Measurements from ENCODE around the gene ORAI2. TPM values are rescaled to one million over a fixed set of nuclear protein-coding genes. Genes with fewer than 3 reads are reported as not detected.

Gene ORAI2
- total RNA-seq (2012; rRNA removed) = 30.7 and 34.3 TPM in 2 replicates

DNA sequence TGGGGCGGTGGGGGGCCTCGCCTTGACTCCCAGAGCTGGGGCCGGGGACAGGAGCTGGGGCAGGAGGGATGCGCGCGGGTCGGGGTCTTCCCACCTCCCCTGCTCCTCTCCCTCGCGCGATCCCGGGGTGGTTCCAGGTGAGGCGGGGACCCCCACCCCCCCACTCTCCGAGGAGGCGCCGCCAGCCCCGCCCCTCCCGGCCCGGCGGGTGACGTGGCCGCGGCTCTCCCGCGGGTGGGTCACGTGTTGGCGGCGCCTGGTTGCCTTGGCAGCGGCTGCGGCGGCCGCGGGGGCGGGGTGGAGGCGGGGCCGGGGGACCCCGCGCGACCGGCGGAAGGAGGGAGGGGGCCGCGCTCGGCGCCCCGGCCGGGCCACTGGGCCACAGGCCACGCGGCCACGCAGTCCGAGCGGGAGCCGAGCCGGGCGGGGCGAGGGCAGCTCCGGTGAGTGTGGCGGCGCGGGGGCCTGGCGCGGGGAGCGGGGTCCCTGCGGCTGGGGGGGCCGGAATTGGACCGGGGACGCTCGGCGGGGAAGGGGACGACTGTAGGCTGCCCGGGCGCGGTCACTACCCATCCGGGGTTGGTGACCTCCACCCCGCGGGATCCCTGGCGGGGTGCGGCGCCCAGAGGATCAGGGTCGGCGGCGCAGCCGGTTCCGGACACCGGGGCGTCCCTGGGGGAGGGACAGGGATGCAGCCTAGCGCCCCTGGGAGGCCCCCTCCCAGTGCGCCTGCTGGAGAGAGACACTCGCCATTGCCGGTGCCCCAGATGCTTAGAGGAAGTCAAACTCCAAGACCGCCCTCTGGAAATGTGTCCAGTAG lies at the start of gene ORAI2:
Gene ORAI2 (plus strand): TSS at position 357 of the 820 bp plus-strand sequence. CDS start 5,382 bp downstream, outside the sequence.
- Histone ChIP-seq H3K36me3 (ENCODE audit: insufficient read depth, low read length) (peaks cover 3% of the 10 kb centered on the region), H3K9ac (ENCODE audit: low read depth, low read length) (peak within 1 kb of the TSS; percentile 83), H3K27me3 (ENCODE audit: control insufficient read depth, insufficient read depth, low read length) (no peaks in the 10 kb centered on the region), H3K4me3 (ENCODE audit: low read length) (peak within 1 kb of the TSS; percentile 87), H3K4me1 (ENCODE audit: control insufficient read depth, insufficient read depth, low read length) (peaks cover 7% of the 10 kb centered on the region), H3K4me2 (ENCODE audit: low read length) (peak within 1 kb of the TSS; percentile 96), H3K9me3 (replicated peaks; ENCODE audit: low read length) (no peaks in the 10 kb centered on the region)

DNA sequence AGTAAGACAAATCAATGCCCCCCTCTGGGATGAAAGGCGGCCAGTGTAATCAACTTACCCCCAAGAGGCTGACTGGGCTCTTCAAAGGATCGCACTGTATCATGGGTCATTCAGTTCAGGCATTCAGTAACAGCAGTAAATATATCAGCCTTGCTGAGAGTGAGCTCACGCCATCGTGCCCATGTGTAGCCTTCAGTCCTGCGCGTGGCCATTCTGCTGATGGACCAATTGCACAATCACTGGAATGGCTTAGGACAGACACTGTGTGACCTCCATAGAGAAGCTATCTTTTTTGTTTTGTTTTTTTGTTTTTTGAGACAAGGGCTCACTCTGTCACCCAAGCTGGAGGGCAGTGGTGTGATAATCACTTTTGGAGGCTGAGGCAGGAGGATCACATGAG lies 46.3 kb upstream of the ORAI2 start:
- Histone ChIP-seq H3K9ac (ENCODE audit: low read depth, low read length) (no peak overlapping the region), H3K36me3 (ENCODE audit: insufficient read depth, low read length) (peaks cover 16% of the 10 kb centered on the region), H3K4me2 (ENCODE audit: low read length) (no peak overlapping the region), H3K4me1 (ENCODE audit: control insufficient read depth, insufficient read depth, low read length) (no peaks in the 10 kb centered on the region), H3K9me3 (replicated peaks; ENCODE audit: low read length) (no peaks in the 10 kb centered on the region), H3K27me3 (ENCODE audit: control insufficient read depth, insufficient read depth, low read length) (no peaks in the 10 kb centered on the region), H3K4me3 (ENCODE audit: low read length) (no peak overlapping the region)

- H3K4me1 ChIP-seq (ENCODE audit: control insufficient read depth, insufficient read depth, low read length) = no peaks in the 10 kb centered on the region
- H3K36me3 ChIP-seq (ENCODE audit: insufficient read depth, low read length) = peaks cover 18% of the 10 kb centered on the region
- H3K9ac ChIP-seq (ENCODE audit: low read depth, low read length) = no peak overlapping the region
- H3K9me3 ChIP-seq (replicated peaks; ENCODE audit: low read length) = no peaks in the 10 kb centered on the region
- no peaks in the 10 kb centered on the region for H3K27me3 ChIP-seq (ENCODE audit: control insufficient read depth, insufficient read depth, low read length)
- H3K4me3 ChIP-seq (ENCODE audit: low read length) = no peak overlapping the region
- H3K4me2 ChIP-seq (ENCODE audit: low read length) = no peak overlapping the region
Measured at GRCh38 chr7:102389810-102390209, 43.6 kb upstream of the ORAI2 start.

- Histone ChIP-seq H3K9me3 (replicated peaks; ENCODE audit: low read length) (no peaks in the 10 kb centered on the region), H3K9ac (ENCODE audit: low read depth, low read length) (no peak overlapping the region), H3K27me3 (ENCODE audit: control insufficient read depth, insufficient read depth, low read length) (no peaks in the 10 kb centered on the region), H3K4me3 (ENCODE audit: low read length) (no peak overlapping the region), H3K36me3 (ENCODE audit: insufficient read depth, low read length) (peaks cover 18% of the 10 kb centered on the region), H3K4me1 (ENCODE audit: control insufficient read depth, insufficient read depth, low read length) (peaks cover 5% of the 10 kb centered on the region), H3K4me2 (ENCODE audit: low read length) (no peak overlapping the region)
Measured at GRCh38 chr7:102390697-102391484, 42.5 kb upstream of the ORAI2 start.

DNA sequence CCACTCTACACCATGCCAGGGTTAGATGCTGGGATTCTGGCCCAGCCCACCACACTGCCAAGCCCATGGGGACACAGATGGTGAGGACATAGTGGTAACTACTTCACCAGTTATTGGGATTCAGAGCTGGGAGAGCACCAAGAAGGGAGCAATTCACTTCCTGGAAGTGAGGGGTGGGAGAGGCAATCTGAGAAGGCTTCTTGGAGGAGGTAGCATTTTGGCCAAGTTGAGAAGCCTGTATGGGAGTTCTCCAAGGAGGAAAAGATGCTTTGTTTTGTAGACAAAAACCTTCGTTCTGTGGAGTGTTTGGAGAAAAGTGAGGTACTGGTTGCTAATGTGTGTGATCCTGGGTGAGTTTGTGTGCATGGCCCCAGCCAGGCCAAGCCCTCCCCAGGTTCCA lies 41.0 kb upstream of the ORAI2 start:
- no peak overlapping the region for H3K4me2 ChIP-seq (ENCODE audit: low read length)
- H3K4me3 ChIP-seq (ENCODE audit: low read length) = no peak overlapping the region
- no peak overlapping the region for H3K9ac ChIP-seq (ENCODE audit: low read depth, low read length)
- no peaks in the 10 kb centered on the region for H3K9me3 ChIP-seq (replicated peaks; ENCODE audit: low read length)
- H3K27me3 ChIP-seq (ENCODE audit: control insufficient read depth, insufficient read depth, low read length) = no peaks in the 10 kb centered on the region
- H3K4me1 ChIP-seq (ENCODE audit: control insufficient read depth, insufficient read depth, low read length) = peaks cover 5% of the 10 kb centered on the region
- H3K36me3 ChIP-seq (ENCODE audit: insufficient read depth, low read length) = peaks cover 11% of the 10 kb centered on the region

DNA sequence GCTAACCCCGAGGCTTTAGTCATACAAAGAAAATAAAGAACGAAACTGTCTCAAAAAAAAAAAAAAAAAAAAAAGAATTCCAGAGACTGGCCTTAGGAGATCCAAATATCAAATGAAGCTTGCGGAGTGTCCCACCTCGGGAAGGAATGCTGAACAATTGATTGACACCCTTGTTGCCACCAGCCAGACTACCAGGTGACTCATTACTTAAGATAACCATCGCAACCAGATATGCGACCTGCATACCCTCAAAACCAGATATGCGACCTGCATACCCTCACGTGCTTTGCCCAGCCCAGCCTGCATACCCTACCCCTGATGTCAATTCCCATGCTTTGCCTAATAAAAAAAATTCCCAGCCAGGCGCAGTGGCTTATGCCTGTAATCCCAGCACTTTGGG lies 39.9 kb upstream of the ORAI2 start:
- no peak overlapping the region for H3K4me3 ChIP-seq (ENCODE audit: low read length)
- H3K9me3 ChIP-seq (replicated peaks; ENCODE audit: low read length) = no peaks in the 10 kb centered on the region
- H3K4me1 ChIP-seq (ENCODE audit: control insufficient read depth, insufficient read depth, low read length) = peaks cover 5% of the 10 kb centered on the region
- H3K27me3 ChIP-seq (ENCODE audit: control insufficient read depth, insufficient read depth, low read length) = no peaks in the 10 kb centered on the region
- H3K4me2 ChIP-seq (ENCODE audit: low read length) = no peak overlapping the region
- no peak overlapping the region for H3K9ac ChIP-seq (ENCODE audit: low read depth, low read length)
- peaks cover 11% of the 10 kb centered on the region for H3K36me3 ChIP-seq (ENCODE audit: insufficient read depth, low read length)

DNA sequence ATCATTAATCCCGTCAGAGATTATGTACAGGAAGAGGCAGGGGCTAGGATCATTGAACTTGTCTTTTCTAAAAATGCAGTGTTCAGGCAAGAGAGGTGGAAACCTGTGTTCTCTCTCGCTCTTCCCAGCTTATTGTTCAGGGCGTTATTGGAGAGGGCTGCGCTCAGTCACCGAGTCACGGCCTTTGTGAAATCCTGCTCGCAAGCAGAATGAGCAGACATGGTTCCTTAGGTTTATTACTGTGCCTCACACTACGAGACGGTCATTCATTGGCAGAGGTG lies 37.8 kb upstream of the ORAI2 start:
- peaks cover 5% of the 10 kb centered on the region for H3K4me1 ChIP-seq (ENCODE audit: control insufficient read depth, insufficient read depth, low read length)
- peak overlapping the region; percentile 99 for H3K4me2 ChIP-seq (ENCODE audit: low read length)
- H3K36me3 ChIP-seq (ENCODE audit: insufficient read depth, low read length) = peaks cover 30% of the 10 kb centered on the region
- peak overlapping the region; percentile 95 for H3K4me3 ChIP-seq (ENCODE audit: low read length)
- no peaks in the 10 kb centered on the region for H3K27me3 ChIP-seq (ENCODE audit: control insufficient read depth, insufficient read depth, low read length)
- peak overlapping the region; percentile 93 for H3K9ac ChIP-seq (ENCODE audit: low read depth, low read length)
- no peaks in the 10 kb centered on the region for H3K9me3 ChIP-seq (replicated peaks; ENCODE audit: low read length)

DNA sequence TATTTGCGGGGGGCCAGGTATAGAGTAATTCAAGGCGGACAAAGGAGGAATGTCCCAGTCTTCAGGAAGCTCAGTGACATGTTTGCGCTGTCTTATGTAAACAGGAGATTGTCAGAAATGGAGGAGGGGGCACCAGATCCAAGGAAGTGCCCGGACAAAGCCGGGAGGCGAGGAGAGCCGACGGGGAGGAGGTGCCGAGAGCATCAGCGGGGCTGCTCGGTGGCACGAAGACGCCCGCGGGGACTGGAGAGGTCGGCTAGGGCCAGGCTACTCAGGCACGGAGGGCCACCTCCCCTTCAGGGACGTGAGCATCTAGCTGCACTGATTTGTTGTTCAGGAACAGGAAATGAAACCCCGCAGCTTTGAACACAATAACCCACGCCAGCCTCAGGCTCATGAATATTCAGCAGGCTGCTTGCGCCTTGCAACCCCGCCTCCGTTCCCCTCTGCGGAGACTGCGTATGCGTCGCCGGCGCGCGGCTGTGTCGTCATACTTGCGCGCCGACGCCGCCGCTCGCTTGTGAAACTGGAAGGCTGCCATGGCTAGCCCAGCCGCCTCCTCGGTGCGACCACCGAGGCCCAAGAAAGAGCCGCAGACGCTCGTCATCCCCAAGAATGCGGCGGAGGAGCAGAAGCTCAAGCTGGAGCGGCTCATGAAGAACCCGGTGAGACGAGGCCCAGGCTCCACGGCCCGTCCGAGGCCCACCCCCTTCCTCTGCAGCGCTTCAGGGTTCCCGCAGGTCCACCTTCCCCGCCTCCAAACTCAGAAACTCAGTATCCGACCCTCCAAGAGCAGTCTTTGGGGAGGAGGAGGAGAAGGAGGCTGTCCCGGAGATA lies 37.3 kb upstream of the ORAI2 start, which contains the start of gene PRKRIP1:
Gene PRKRIP1 (plus strand): TSS at position 491 of the 837 bp plus-strand sequence. CDS start 49 bp downstream, at position 540.
- no peaks in the 10 kb centered on the region for H3K27me3 ChIP-seq (ENCODE audit: control insufficient read depth, insufficient read depth, low read length)
- H3K4me2 ChIP-seq (ENCODE audit: low read length) = peak within 1 kb of the TSS; percentile 99
- peaks cover 5% of the 10 kb centered on the region for H3K4me1 ChIP-seq (ENCODE audit: control insufficient read depth, insufficient read depth, low read length)
- peak within 1 kb of the TSS; percentile 93 for H3K9ac ChIP-seq (ENCODE audit: low read depth, low read length)
- H3K9me3 ChIP-seq (replicated peaks; ENCODE audit: low read length) = no peaks in the 10 kb centered on the region
- H3K4me3 ChIP-seq (ENCODE audit: low read length) = peak within 1 kb of the TSS; percentile 95
- peaks cover 34% of the 10 kb centered on the region for H3K36me3 ChIP-seq (ENCODE audit: insufficient read depth, low read length)

GRCh38 chr7:102396710-102397019 lies 36.7 kb upstream of the ORAI2 start:
- peak overlapping the region; percentile 93 for H3K9ac ChIP-seq (ENCODE audit: low read depth, low read length)
- H3K4me2 ChIP-seq (ENCODE audit: low read length) = peak overlapping the region; percentile 99
- no peaks in the 10 kb centered on the region for H3K27me3 ChIP-seq (ENCODE audit: control insufficient read depth, insufficient read depth, low read length)
- peaks cover 5% of the 10 kb centered on the region for H3K4me1 ChIP-seq (ENCODE audit: control insufficient read depth, insufficient read depth, low read length)
- peaks cover 33% of the 10 kb centered on the region for H3K36me3 ChIP-seq (ENCODE audit: insufficient read depth, low read length)
- peak overlapping the region; percentile 95 for H3K4me3 ChIP-seq (ENCODE audit: low read length)
- no peaks in the 10 kb centered on the region for H3K9me3 ChIP-seq (replicated peaks; ENCODE audit: low read length)

GRCh38 chr7:102398543-102398942 lies 34.8 kb upstream of the ORAI2 start:
- Histone ChIP-seq H3K9ac (ENCODE audit: low read depth, low read length) (no peak overlapping the region), H3K9me3 (replicated peaks; ENCODE audit: low read length) (no peaks in the 10 kb centered on the region), H3K4me3 (ENCODE audit: low read length) (no peak overlapping the region), H3K4me1 (ENCODE audit: control insufficient read depth, insufficient read depth, low read length) (peaks cover 5% of the 10 kb centered on the region), H3K27me3 (ENCODE audit: control insufficient read depth, insufficient read depth, low read length) (no peaks in the 10 kb centered on the region), H3K4me2 (ENCODE audit: low read length) (no peak overlapping the region), H3K36me3 (ENCODE audit: insufficient read depth, low read length) (peaks cover 40% of the 10 kb centered on the region)

GRCh38 chr7:102400360-102400759 lies 33.0 kb upstream of the ORAI2 start:
- Histone ChIP-seq H3K4me1 (ENCODE audit: control insufficient read depth, insufficient read depth, low read length) (peaks cover 5% of the 10 kb centered on the region), H3K9ac (ENCODE audit: low read depth, low read length) (no peak overlapping the region), H3K27me3 (ENCODE audit: control insufficient read depth, insufficient read depth, low read length) (no peaks in the 10 kb centered on the region), H3K4me2 (ENCODE audit: low read length) (no peak overlapping the region), H3K4me3 (ENCODE audit: low read length) (no peak overlapping the region), H3K36me3 (ENCODE audit: insufficient read depth, low read length) (peaks cover 56% of the 10 kb centered on the region), H3K9me3 (replicated peaks; ENCODE audit: low read length) (no peaks in the 10 kb centered on the region)
